ENCODE measurements around the gene SUN2.

SUN2 gene

GRCh38 chr22:38700789-38701628, 54.8 kb downstream of the SUN2 start, which contains the start of gene JOSD1 (continued):
- no peak for TF ChIP-seq BCL6B (tag by site-specific recombination; IDR thresholded peaks at IDR 0.05)
- no peak for TF ChIP-seq FEZF1 (tag by site-specific recombination; IDR thresholded peaks at IDR 0.05)
- no peak for TF ChIP-seq ZNF658 (tag by site-specific recombination; IDR thresholded peaks at IDR 0.05)
- peak; percentile 88 for TF ChIP-seq ZNF639 (tag by site-specific recombination; IDR thresholded peaks at IDR 0.05)
- TF ChIP-seq ZNF473 (tag by site-specific recombination; IDR thresholded peaks at IDR 0.05): no peak
- TF ChIP-seq ZNF416 (tag by site-specific recombination; IDR thresholded peaks at IDR 0.05): 0 out of 2 replicates have a peak, but pooled peaks have one; percentile 41
- no peak for TF ChIP-seq ZNF248 (tag by site-specific recombination; IDR thresholded peaks at IDR 0.05)
- TF ChIP-seq ATF2 (tag by site-specific recombination; IDR thresholded peaks at IDR 0.05; ENCODE audit: low read depth): peak; percentile 98
- TF ChIP-seq ZNF571 (tag by site-specific recombination; IDR thresholded peaks at IDR 0.05): no peak
- TF ChIP-seq TRIM28 (IDR thresholded peaks at IDR 0.05; ENCODE audit: borderline replicate concordance, low read length): peak; percentile 89
- peak; percentile 72 for TF ChIP-seq ZSCAN30 (tag by site-specific recombination; IDR thresholded peaks at IDR 0.05)
- TF ChIP-seq IKZF3 (tag by site-specific recombination; IDR thresholded peaks at IDR 0.05): peak; percentile 79
- no peak for TF ChIP-seq ZFP3 (tag by site-specific recombination; IDR thresholded peaks at IDR 0.05; ENCODE audit: low read depth)
- TF ChIP-seq PRDM1 (tag by site-specific recombination; IDR thresholded peaks at IDR 0.05): no peak
- TF ChIP-seq ZSCAN18 (tag by site-specific recombination; IDR thresholded peaks at IDR 0.05): 0 out of 2 replicates have a peak, but pooled peaks have one; percentile 17
- TF ChIP-seq ZNF324 (tag by site-specific recombination; IDR thresholded peaks at IDR 0.05): peak; percentile 91; the same call in 1 of the 2 replicates
- no peak for TF ChIP-seq ZNF174 (tag by site-specific recombination; IDR thresholded peaks at IDR 0.05)
- TF ChIP-seq ZNF354C (tag by site-specific recombination; IDR thresholded peaks at IDR 0.05; ENCODE audit: borderline replicate concordance, low read depth): no peak
- TF ChIP-seq GLIS1 (tag by site-specific recombination; IDR thresholded peaks at IDR 0.05): peak; percentile 98
- peak; percentile 66 for TF ChIP-seq PRDM4 (tag by site-specific recombination; IDR thresholded peaks at IDR 0.05)
- no peak for TF ChIP-seq GFI1B (tag by site-specific recombination; IDR thresholded peaks at IDR 0.05)
- peak; percentile 64; the same call in 1 of the 2 replicates for TF ChIP-seq ZNF600 (tag by site-specific recombination; IDR thresholded peaks at IDR 0.05)
- TF ChIP-seq SCRT1 (tag by site-specific recombination; IDR thresholded peaks at IDR 0.05; ENCODE audit: borderline replicate concordance): peak; percentile 66
- peak; percentile 63 for TF ChIP-seq ZNF76 (tag by site-specific recombination; IDR thresholded peaks at IDR 0.05; ENCODE audit: borderline replicate concordance, low read depth)
- TF ChIP-seq HOXD13 (CRISPR knock-in tag; IDR thresholded peaks at IDR 0.05; ENCODE audit: borderline replicate concordance): no peak
- peak; percentile 99 for TF ChIP-seq ZBTB21 (tag by site-specific recombination; IDR thresholded peaks at IDR 0.05)
- TF ChIP-seq ZNF140 (tag by site-specific recombination; IDR thresholded peaks at IDR 0.05): no peak
- no peak for TF ChIP-seq RBAK (tag by site-specific recombination; IDR thresholded peaks at IDR 0.05)
- no peak for TF ChIP-seq ZNF292 (tag by site-specific recombination; IDR thresholded peaks at IDR 0.05; ENCODE audit: borderline replicate concordance, low read depth)
- no peak for TF ChIP-seq ZNF555 (tag by site-specific recombination; conservative IDR thresholded peaks at IDR 0.05)
- TF ChIP-seq ZFP69B (tag by site-specific recombination; IDR thresholded peaks at IDR 0.05): peak; percentile 94
- TF ChIP-seq ZNF266 (tag by site-specific recombination; IDR thresholded peaks at IDR 0.05; ENCODE audit: low read depth): no peak
- no peak for TF ChIP-seq ZNF560 (tag by site-specific recombination; IDR thresholded peaks at IDR 0.05; ENCODE audit: borderline replicate concordance)

Measured in HEK293 (cell line).